Measurements from ENCODE around the gene AGR3.

The AGR3 gene

DNA sequence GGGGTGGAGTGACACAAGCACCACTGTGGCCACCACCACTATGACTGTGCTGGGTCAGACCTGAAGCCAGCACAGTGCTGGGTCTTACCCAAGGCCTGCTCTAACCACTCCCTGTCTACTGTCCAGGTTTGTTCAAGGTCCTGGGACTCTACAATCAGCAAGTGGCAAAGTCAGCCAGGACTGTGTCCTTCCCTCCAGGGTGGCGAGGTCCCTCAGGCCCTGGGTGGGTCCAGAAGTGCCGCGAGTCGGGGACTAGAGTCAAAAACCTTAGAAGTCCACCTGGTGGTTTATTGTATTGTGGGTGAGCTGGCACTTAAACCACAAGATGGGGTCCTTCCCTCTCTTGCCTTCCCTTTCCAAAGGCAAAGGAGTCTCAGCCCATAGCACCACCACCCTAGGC, 30.8 kb upstream of the AGR3 start:
- no peak for DNase-seq
- no peak overlapping the region for H3K4me3 ChIP-seq (ENCODE audit: low read depth, low read length)
- H3K36me3 ChIP-seq, result no peaks in the 10 kb centered on the region
- H3K9me3 ChIP-seq (ENCODE audit: severe bottlenecking), result no peaks in the 10 kb centered on the region
- H3K27ac ChIP-seq, result no peak overlapping the region
- TF ChIP-seq, protein P1, sequence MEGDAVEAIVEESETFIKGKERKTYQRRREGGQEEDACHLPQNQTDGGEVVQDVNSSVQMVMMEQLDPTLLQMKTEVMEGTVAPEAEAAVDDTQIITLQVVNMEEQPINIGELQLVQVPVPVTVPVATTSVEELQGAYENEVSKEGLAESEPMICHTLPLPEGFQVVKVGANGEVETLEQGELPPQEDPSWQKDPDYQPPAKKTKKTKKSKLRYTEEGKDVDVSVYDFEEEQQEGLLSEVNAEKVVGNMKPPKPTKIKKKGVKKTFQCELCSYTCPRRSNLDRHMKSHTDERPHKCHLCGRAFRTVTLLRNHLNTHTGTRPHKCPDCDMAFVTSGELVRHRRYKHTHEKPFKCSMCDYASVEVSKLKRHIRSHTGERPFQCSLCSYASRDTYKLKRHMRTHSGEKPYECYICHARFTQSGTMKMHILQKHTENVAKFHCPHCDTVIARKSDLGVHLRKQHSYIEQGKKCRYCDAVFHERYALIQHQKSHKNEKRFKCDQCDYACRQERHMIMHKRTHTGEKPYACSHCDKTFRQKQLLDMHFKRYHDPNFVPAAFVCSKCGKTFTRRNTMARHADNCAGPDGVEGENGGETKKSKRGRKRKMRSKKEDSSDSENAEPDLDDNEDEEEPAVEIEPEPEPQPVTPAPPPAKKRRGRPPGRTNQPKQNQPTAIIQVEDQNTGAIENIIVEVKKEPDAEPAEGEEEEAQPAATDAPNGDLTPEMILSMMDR (IDR thresholded peaks at IDR 0.05; ENCODE audit: low read depth, low read length), result no peak
- H3K27me3 ChIP-seq (ENCODE audit: insufficient read depth, low read depth, severe bottlenecking), result no peaks in the 10 kb centered on the region

DNA sequence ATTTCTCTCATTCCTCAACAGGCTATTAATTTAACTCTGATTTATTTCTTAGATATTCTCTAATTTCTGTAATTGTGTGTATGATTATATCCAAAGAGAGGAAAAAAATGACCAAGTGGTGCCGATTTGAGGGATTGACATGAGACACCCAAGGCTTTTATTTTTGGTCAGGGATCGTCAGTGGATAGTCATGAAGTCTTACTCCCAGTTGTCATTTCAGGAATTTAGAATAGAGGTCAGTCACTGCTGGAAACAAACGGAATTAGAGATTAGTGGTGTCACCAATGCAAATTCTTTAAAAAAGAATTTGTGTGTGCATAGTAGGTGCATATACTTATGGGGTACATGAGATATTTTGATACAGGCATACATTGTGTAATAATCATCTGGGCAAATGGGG, 26.8 kb upstream of the AGR3 start:
- TF ChIP-seq, protein P1 (IDR thresholded peaks at IDR 0.05; ENCODE audit: low read depth, low read length), result no peak

DNA sequence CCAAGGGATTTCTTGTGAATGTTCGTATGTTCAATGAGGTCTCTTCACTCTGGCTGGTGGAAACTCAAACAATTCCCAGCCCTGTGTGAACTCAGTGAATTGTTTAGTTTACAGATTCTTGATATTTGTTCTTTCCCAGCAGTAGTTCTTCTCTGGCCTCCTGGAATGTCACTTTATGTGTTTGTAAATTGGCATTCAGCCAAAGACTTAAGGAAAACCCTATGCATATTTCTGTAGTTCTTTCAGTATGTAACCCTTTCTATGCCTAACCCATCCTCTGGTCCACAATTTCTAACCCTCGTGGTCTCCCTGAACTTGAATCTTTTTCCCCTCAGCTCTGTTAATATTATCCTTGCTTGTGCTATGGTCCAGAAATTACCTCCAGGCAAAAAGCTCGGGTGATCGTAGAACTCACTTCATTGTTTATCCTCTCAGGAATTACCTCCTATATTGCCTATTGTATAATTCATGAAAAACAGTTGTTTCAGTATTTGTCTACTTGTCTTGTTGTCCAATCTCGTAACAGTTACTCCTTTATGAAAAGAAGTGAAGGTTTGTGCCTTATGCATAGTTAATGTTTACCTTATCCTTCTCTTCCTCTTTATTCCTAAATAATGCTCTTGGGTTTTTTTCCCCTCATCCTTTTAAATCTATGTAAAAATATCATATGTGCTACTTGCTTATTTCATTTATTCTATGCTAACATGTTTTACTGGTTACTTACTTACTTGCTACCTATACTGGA, 23.7 kb upstream of the AGR3 start:
- TF ChIP-seq, protein P1 (IDR thresholded peaks at IDR 0.05; ENCODE audit: low read depth, low read length), result no peak
- no peak for DNase-seq
- no peaks in the 10 kb centered on the region for H3K27me3 ChIP-seq (ENCODE audit: insufficient read depth, low read depth, severe bottlenecking)
- no peaks in the 10 kb centered on the region for H3K36me3 ChIP-seq
- no peak overlapping the region for H3K4me3 ChIP-seq (ENCODE audit: low read depth, low read length)
- no peaks in the 10 kb centered on the region for H3K9me3 ChIP-seq (ENCODE audit: severe bottlenecking)
- H3K27ac ChIP-seq, result no peak overlapping the region

More for the DNA sequence above, 26.8 kb upstream of the AGR3 start:
- Histone ChIP-seq H3K27ac (no peak overlapping the region), H3K9me3 (ENCODE audit: severe bottlenecking) (no peaks in the 10 kb centered on the region), H3K36me3 (no peaks in the 10 kb centered on the region), H3K27me3 (ENCODE audit: insufficient read depth, low read depth, severe bottlenecking) (no peaks in the 10 kb centered on the region), H3K4me3 (ENCODE audit: low read depth, low read length) (no peak overlapping the region)
- no peak for DNase-seq

DNA sequence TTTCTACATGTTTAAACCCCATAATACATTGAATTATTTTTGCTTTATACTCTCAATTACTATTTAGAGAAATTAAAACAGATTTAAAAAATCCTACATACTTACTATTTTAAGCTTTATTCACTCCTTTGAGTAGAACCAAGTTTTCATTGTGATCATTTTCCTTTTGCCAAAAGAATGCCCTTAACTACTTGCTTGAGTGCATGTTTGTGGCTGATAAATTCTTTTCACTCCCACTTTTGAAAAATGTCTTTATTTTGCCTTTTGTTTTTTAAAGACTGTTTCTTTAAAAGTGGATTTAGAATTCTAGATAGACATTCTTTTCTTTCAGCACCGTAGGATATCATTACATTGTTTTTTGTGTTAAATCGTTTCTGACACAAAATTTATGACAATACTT, 22.3 kb upstream of the AGR3 start:
- no peaks in the 10 kb centered on the region for H3K36me3 ChIP-seq
- H3K27ac ChIP-seq, result no peak overlapping the region
- H3K9me3 ChIP-seq (ENCODE audit: severe bottlenecking), result no peaks in the 10 kb centered on the region
- H3K4me3 ChIP-seq (ENCODE audit: low read depth, low read length), result no peak overlapping the region
- TF ChIP-seq, protein P1 (IDR thresholded peaks at IDR 0.05; ENCODE audit: low read depth, low read length), result no peak
- H3K27me3 ChIP-seq (ENCODE audit: insufficient read depth, low read depth, severe bottlenecking), result no peaks in the 10 kb centered on the region
- DNase-seq, result no peak

DNA sequence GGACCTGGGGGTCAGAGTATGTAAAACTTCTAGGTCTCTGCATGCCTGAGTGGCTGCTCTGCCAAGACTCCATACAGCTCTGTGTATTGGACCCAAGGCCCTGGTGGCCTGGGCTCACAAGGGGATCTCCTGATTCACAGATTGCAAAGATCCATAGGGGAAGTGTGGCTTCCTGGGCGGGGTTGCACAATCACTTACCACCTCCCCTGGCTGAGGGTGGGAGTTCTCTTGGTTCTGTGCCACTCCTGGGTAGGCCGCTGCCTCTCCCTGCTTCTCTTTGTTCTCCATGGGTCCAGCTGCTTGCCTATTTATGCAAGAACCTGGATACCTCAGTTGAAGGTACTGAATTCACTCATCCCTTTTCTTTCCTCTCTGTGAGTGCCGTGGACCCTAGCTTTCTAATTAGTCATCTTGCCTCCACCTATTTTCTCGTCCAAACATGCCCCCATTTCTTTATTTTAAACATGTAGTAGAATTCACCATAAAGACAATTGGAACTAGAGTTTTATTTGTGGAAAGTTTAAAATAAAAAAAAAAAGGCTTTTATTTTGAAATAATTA, 18.5 kb upstream of the AGR3 start:
- no peaks in the 10 kb centered on the region for H3K27me3 ChIP-seq (ENCODE audit: insufficient read depth, low read depth, severe bottlenecking)
- H3K27ac ChIP-seq, result no peak overlapping the region
- H3K36me3 ChIP-seq, result no peaks in the 10 kb centered on the region
- no peak overlapping the region for H3K4me3 ChIP-seq (ENCODE audit: low read depth, low read length)
- no peaks in the 10 kb centered on the region for H3K9me3 ChIP-seq (ENCODE audit: severe bottlenecking)
- TF ChIP-seq, protein P1 (IDR thresholded peaks at IDR 0.05; ENCODE audit: low read depth, low read length), result no peak
- no peak for DNase-seq
